Activated naive CD4-positive, alpha-beta T cell treated with anti-CD3 and anti-CD28 coated beads, Interleukin-2, amount 50 U/mL, for 72 hours (primary cell): ENCODE measurements around the gene SS18L1. TPM values are rescaled to one million over a fixed set of nuclear protein-coding genes. Genes with fewer than 3 reads are reported as not detected.

ENCODE experiments used
- ATAC-seq, 2 donors: fragments of 150-1000 bp; cut with Tn5 transposase; 2 replicates each; pipeline ENCODE4 v1.10.0; 2021; ENCODE audit warnings: mild to moderate bottlenecking in 2 of 2, moderate library complexity in 2 of 2
- DNase-seq, 2 donors: peaks; one replicate each; pipeline ENCODE4 v3.0.0; 2021 to 2022; ENCODE audit warnings: low spot score in 2 of 2
- H3K27ac Mint-ChIP-seq, 2 donors: one replicate each; pipeline ENCODE4 v1.8.0; 2022; ENCODE audit warnings: mild to moderate bottlenecking in 2 of 2, mixed read lengths in 2 of 2
- H3K36me3 Mint-ChIP-seq, 2 donors: one replicate each; pipeline ENCODE4 v1.8.0; 2022; ENCODE audit warnings: mixed read lengths in 2 of 2
- H3K9me3 Mint-ChIP-seq, 2 donors: one replicate each; pipeline ENCODE4 v1.8.0; 2022; ENCODE audit warnings: mixed read lengths in 2 of 2
- total RNA-seq, 2 donors: library from RNA; stranded (reverse); gene quantifications; one replicate each; pipeline ENCODE4 v1.2.3, GENCODE V29; 2022

SS18L1 gene
- total RNA-seq, 2 donors from 2014 or later = 21.7 to 52.4 TPM

GRCh38 chr20:62215991-62216635 is 72.5 kb downstream of the SS18L1 start:
- Mint-ChIP-seq H3K36me3 (no peaks in the 10 kb centered on the region), H3K27ac (no peak overlapping the region), H3K9me3 (no peaks in the 10 kb centered on the region)
- DNase-seq (no peak), ATAC-seq (no peak)

- Mint-ChIP-seq H3K9me3 (no peaks in the 10 kb centered on the region), H3K36me3 (no peaks in the 10 kb centered on the region), H3K27ac (no peak overlapping the region)
- ATAC-seq (no peak), DNase-seq (no peak)
These were observed 73.3 kb downstream of the SS18L1 start for GRCh38 chr20:62216636-62217566.

GRCh38 chr20:62217913-62218773 is 74.6 kb downstream of the SS18L1 start:
- Mint-ChIP-seq H3K36me3 (no peaks in the 10 kb centered on the region), H3K27ac (no peak overlapping the region), H3K9me3 (no peaks in the 10 kb centered on the region)
- DNase-seq (no peak), ATAC-seq (no peak)

GRCh38 chr20:62219101-62219991 is 75.8 kb downstream of the SS18L1 start:
- H3K9me3 Mint-ChIP-seq = no peaks in the 10 kb centered on the region
- no peak for DNase-seq
- H3K27ac Mint-ChIP-seq = no peak overlapping the region
- no peaks in the 10 kb centered on the region for H3K36me3 Mint-ChIP-seq
- ATAC-seq = no peak

GRCh38 chr20:62219992-62220665 is 76.6 kb downstream of the SS18L1 start, which contains the start of gene HRH3:
HRH3 (minus strand) TSS chr20:62220278; CDS start chr20:62219970, 308 bp downstream.
- H3K36me3 Mint-ChIP-seq = no peaks in the 10 kb centered on the region
- DNase-seq (peak in 1 of 2 donors; percentile 60), ATAC-seq (peak; percentile 65 to 81)
- no peak within 1 kb of the TSS for H3K27ac Mint-ChIP-seq
- H3K9me3 Mint-ChIP-seq = no peaks in the 10 kb centered on the region

GRCh38 chr20:62220666-62221568 is 77.3 kb downstream of the SS18L1 start:
- Mint-ChIP-seq H3K9me3 (no peaks in the 10 kb centered on the region), H3K27ac (no peak overlapping the region), H3K36me3 (no peaks in the 10 kb centered on the region)
- DNase-seq (no peak), ATAC-seq (no peak)

GRCh38 chr20:62222266-62222850 is 78.8 kb downstream of the SS18L1 start:
- Mint-ChIP-seq H3K36me3 (no peaks in the 10 kb centered on the region), H3K9me3 (no peaks in the 10 kb centered on the region)
- ATAC-seq = no peak

GRCh38 chr20:62222972-62223371 is 79.4 kb downstream of the SS18L1 start:
- DNase-seq (no peak), ATAC-seq (no peak)
- H3K9me3 Mint-ChIP-seq = no peaks in the 10 kb centered on the region
- no peaks in the 10 kb centered on the region for H3K36me3 Mint-ChIP-seq
- no peak overlapping the region for H3K27ac Mint-ChIP-seq

More at GRCh38 chr20:62222266-62222850, 78.8 kb downstream of the SS18L1 start:
- H3K27ac Mint-ChIP-seq = no peak overlapping the region
- no peak for DNase-seq

- H3K36me3 Mint-ChIP-seq = no peaks in the 10 kb centered on the region
- H3K27ac Mint-ChIP-seq = no peak overlapping the region
- DNase-seq (no peak), ATAC-seq (no peak)
- no peaks in the 10 kb centered on the region for H3K9me3 Mint-ChIP-seq
These were observed 80.0 kb downstream of the SS18L1 start for GRCh38 chr20:62223571-62223970.

- ATAC-seq (no peak), DNase-seq (no peak)
- no peak overlapping the region for H3K27ac Mint-ChIP-seq
- H3K36me3 Mint-ChIP-seq = no peaks in the 10 kb centered on the region
- no peaks in the 10 kb centered on the region for H3K9me3 Mint-ChIP-seq
These were observed 80.7 kb downstream of the SS18L1 start for GRCh38 chr20:62224113-62224855.

- ATAC-seq (no peak), DNase-seq (no peak)
- H3K9me3 Mint-ChIP-seq = no peaks in the 10 kb centered on the region
- no peak overlapping the region for H3K27ac Mint-ChIP-seq
- no peaks in the 10 kb centered on the region for H3K36me3 Mint-ChIP-seq
These were observed 81.5 kb downstream of the SS18L1 start for GRCh38 chr20:62225026-62225425.

GRCh38 chr20:62225820-62226635 is 82.5 kb downstream of the SS18L1 start:
- Mint-ChIP-seq H3K27ac (no peak overlapping the region), H3K9me3 (no peaks in the 10 kb centered on the region), H3K36me3 (no peaks in the 10 kb centered on the region)
- ATAC-seq = no peak
- no peak for DNase-seq
